Measurements from ENCODE around the gene DPYSL4. TPM values are rescaled to one million over a fixed set of nuclear protein-coding genes. Genes with fewer than 3 reads are reported as not detected.

DPYSL4 gene
- polyA plus RNA-seq, 6 donors from 2014 or later: not detected

DNA sequence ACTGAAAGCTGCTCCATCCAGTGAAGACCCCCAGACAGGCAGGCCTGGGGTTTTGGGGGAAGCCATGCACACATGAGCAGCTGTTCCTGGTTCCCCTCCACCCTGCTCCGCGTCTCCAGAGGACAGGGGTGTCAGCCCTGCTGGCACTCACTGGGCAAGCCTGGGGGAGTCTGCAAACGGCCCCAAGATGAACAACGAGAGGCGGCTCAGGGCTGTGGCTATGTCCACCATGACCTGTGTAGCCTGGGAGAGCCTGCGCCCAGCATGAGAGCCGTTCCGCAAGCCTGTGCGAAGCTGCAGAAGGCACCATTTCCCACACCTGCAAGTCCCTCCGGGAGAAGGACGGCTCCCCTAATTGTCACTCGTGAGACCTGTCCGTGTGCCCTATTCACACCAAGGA, 59.5 kb downstream of the DPYSL4 start:
- no peaks in the 10 kb centered on the region for H3K27me3 Mint-ChIP-seq
- H3K36me3 Mint-ChIP-seq: no peaks in the 10 kb centered on the region
- DNase-seq (no peak), ATAC-seq (ENCODE audit: low read depth in 2 of 2) (no peak)
- H3K27ac Mint-ChIP-seq: no peak overlapping the region
- no peaks in the 10 kb centered on the region for H3K9me3 Mint-ChIP-seq
- H3K4me1 Mint-ChIP-seq: peaks cover 0 to 4% (median 0%) of the 10 kb centered on the region in 3 donors
- no peak overlapping the region for H3K4me3 Mint-ChIP-seq

- Mint-ChIP-seq H3K27ac (peak overlapping the region in 2 of 6 donors; percentile 38 to 76), H3K9me3 (no peaks in the 10 kb centered on the region), H3K4me3 (peak overlapping the region in 2 of 8 donors; percentile 16 to 75), H3K36me3 (no peaks in the 10 kb centered on the region), H3K27me3 (no peaks in the 10 kb centered on the region), H3K4me1 (peaks cover 0 to 4% (median 0%) of the 10 kb centered on the region in 3 donors)
- ATAC-seq (ENCODE audit: low read depth in 2 of 2) (no peak), DNase-seq (no peak)
These were observed 61.2 kb downstream of the DPYSL4 start for GRCh38 chr10:132247943-132248342.

GRCh38 chr10:132248455-132249225, 61.9 kb downstream of the DPYSL4 start:
- DNase-seq: peak; percentile 46
- H3K27me3 Mint-ChIP-seq: no peaks in the 10 kb centered on the region
- no peaks in the 10 kb centered on the region for H3K36me3 Mint-ChIP-seq
- H3K4me1 Mint-ChIP-seq: peaks cover 0 to 4% (median 0%) of the 10 kb centered on the region in 3 donors
- H3K9me3 Mint-ChIP-seq: no peaks in the 10 kb centered on the region
- ATAC-seq (ENCODE audit: low read depth in 2 of 2): peak; percentile 30 to 46
- peak overlapping the region in 6 of 8 donors; percentile 19 to 78 (median 48) for H3K4me3 Mint-ChIP-seq
- no peak overlapping the region for H3K27ac Mint-ChIP-seq

- Mint-ChIP-seq H3K36me3 (no peaks in the 10 kb centered on the region), H3K4me1 (peaks cover 0 to 4% (median 0%) of the 10 kb centered on the region in 3 donors), H3K9me3 (no peaks in the 10 kb centered on the region), H3K27ac (no peak overlapping the region), H3K4me3 (peak overlapping the region in 2 of 8 donors; percentile 53 to 67), H3K27me3 (no peaks in the 10 kb centered on the region)
- no peak for ATAC-seq (ENCODE audit: low read depth in 2 of 2)
- no peak for DNase-seq
These were observed 62.5 kb downstream of the DPYSL4 start for GRCh38 chr10:132249226-132249724.

DNA sequence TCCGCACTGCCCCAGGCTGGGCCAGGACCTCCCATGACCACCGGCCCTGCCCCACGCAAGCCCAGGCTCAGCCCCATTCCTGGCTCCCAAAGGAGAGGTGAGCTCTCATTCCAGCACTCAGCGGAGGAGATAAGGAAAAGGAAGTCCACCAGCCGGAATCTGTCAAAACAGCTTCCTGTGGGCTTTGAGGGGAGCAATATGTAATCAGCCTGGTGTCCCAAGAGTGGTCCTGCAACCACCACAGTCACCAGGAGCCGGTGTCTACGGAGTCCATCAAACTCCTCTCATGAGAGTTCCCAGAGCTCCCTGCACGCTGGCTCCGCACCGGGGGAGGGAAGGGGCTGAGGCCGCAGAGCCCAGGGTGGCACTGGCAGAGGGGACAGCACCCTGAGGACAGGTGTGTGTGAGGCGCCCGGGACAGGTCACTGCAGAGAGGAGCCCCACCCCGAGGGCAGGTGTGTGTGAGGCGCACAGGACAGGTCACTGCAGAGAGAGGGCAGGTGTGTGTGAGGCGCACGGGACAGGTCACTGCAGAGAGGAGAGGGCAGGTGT, 63.2 kb downstream of the DPYSL4 start:
- H3K27me3 Mint-ChIP-seq: no peaks in the 10 kb centered on the region
- no peak overlapping the region for H3K4me3 Mint-ChIP-seq
- H3K4me1 Mint-ChIP-seq: peaks cover 0 to 4% (median 0%) of the 10 kb centered on the region in 3 donors
- H3K27ac Mint-ChIP-seq: no peak overlapping the region
- ATAC-seq (ENCODE audit: low read depth in 2 of 2) (no peak), DNase-seq (no peak)
- no peaks in the 10 kb centered on the region for H3K36me3 Mint-ChIP-seq
- no peaks in the 10 kb centered on the region for H3K9me3 Mint-ChIP-seq

DNA sequence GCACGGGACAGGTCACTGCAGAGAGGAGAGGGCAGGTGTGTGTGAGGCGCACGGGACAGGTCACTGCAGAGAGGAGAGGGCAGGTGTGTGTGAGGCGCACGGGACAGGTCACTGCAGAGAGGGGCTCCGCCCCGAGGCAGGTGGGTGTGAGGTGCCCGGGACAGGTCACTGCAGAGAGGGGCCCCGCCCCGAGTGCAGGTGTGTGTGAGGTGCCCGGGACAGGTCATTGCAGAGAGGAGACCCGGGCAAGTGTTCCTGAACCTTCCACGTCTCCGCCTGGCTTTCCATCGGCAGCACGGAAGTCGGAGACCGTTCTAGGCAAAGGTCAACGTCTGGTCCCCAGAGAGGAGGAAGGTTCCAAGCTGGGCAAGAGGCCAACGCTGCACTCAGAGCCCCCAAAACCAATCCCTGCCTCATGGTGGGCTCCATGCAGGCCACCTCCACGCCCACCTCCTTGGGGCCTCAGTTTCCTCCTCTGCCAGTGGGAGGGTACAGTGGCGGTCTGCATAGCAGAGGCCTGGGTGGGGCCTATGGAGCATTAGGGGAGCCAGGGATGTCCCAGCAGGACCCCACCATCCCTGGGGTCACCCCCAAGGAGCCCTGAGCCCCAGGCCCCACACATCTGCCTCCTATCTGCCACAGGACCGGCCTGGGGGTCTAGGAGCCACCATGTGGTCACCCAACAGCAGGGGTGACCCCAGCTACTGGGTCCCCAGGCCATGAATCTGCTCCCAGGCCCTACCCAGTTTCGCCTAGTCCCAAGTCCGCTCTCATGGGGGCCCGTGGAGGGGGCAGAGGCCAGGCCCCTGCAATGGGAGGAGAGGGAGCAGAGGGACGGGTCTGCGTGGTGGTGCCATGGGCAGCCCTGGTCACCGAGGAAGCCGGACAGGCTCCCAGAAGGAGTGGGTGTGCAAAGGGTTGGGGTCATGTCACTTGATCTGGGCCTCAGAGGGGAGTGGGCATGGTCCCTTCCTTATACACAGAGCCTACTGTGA, 64.0 kb downstream of the DPYSL4 start:
- no peaks in the 10 kb centered on the region for H3K27me3 Mint-ChIP-seq
- H3K4me1 Mint-ChIP-seq: peaks cover 0 to 4% (median 0%) of the 10 kb centered on the region in 3 donors
- peak overlapping the region in 1 of 6 donors; percentile 69 for H3K27ac Mint-ChIP-seq
- no peaks in the 10 kb centered on the region for H3K9me3 Mint-ChIP-seq
- DNase-seq (no peak), ATAC-seq (ENCODE audit: low read depth in 2 of 2) (no peak)
- no peaks in the 10 kb centered on the region for H3K36me3 Mint-ChIP-seq
- no peak overlapping the region for H3K4me3 Mint-ChIP-seq

DNA sequence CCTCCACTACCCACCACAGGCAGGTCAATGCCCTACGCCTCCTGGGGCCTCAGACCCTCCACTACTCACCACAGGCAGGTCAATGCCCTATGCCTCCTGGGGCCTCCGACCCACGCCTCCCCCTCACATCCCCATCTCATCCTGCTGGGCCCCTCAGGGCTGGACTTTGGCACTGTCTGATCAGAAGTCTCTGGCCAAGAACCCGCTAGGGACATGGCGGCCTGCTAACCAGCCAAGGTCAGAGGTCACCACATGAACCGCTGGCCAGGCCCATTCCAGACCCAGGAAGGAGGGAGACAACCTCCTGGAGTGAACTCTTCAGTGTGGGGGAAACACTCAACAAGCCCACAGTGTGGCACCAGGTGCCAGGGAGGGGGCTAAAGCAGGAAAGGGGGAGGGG, 65.2 kb downstream of the DPYSL4 start:
- H3K36me3 Mint-ChIP-seq: no peaks in the 10 kb centered on the region
- no peaks in the 10 kb centered on the region for H3K9me3 Mint-ChIP-seq
- ATAC-seq (ENCODE audit: low read depth in 2 of 2) (no peak), DNase-seq (no peak)
- H3K4me3 Mint-ChIP-seq: no peak overlapping the region
- peaks cover 0 to 4% (median 0%) of the 10 kb centered on the region in 3 donors for H3K4me1 Mint-ChIP-seq
- H3K27me3 Mint-ChIP-seq: no peaks in the 10 kb centered on the region
- no peak overlapping the region for H3K27ac Mint-ChIP-seq

- H3K27me3 Mint-ChIP-seq: no peaks in the 10 kb centered on the region
- H3K9me3 Mint-ChIP-seq: no peaks in the 10 kb centered on the region
- ATAC-seq (ENCODE audit: low read depth in 2 of 2): no peak
- H3K4me1 Mint-ChIP-seq: peaks cover 0 to 4% (median 0%) of the 10 kb centered on the region in 3 donors
- H3K36me3 Mint-ChIP-seq: no peaks in the 10 kb centered on the region
- no peak for DNase-seq
- H3K27ac Mint-ChIP-seq: no peak overlapping the region
- H3K4me3 Mint-ChIP-seq: no peak overlapping the region
These were observed 65.7 kb downstream of the DPYSL4 start for GRCh38 chr10:132252412-132252811.

DNA sequence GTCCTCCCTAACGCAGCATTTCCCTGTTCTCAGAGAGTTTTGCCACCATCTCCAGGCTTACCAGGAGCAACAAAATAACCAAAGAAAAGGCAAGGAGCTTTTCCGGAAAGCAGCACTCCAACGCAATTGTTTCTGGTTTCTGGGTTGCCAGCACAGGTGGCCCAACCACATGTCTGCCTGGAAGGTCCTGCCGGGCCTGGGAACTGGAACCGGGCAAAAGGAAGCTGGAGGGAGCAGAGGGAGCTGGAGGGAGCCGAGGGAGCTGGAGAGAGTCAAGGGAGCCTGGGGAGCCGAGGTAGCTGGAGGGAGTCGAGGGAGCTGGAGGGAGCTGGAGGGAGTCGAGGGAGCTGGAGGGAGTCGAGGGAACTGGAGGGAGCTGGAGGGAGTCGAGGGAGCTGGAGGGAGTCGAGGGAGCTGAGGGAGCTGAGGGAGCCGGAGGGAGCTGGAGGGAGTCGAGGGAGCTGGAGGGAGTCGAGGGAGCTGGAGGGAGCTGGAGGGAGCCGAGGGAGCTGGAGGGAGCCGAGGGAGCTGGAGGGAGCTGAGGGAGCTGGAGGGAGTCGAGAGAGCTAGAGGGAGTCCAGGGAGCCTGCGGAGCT, 66.4 kb downstream of the DPYSL4 start:
- ATAC-seq (ENCODE audit: low read depth in 2 of 2) (no peak), DNase-seq (no peak)
- H3K4me1 Mint-ChIP-seq: peaks cover 0 to 4% (median 0%) of the 10 kb centered on the region in 3 donors
- peak overlapping the region in 1 of 6 donors; percentile 24 for H3K27ac Mint-ChIP-seq
- H3K4me3 Mint-ChIP-seq: no peak overlapping the region
- no peaks in the 10 kb centered on the region for H3K27me3 Mint-ChIP-seq
- no peaks in the 10 kb centered on the region for H3K9me3 Mint-ChIP-seq
- H3K36me3 Mint-ChIP-seq: no peaks in the 10 kb centered on the region

DNA sequence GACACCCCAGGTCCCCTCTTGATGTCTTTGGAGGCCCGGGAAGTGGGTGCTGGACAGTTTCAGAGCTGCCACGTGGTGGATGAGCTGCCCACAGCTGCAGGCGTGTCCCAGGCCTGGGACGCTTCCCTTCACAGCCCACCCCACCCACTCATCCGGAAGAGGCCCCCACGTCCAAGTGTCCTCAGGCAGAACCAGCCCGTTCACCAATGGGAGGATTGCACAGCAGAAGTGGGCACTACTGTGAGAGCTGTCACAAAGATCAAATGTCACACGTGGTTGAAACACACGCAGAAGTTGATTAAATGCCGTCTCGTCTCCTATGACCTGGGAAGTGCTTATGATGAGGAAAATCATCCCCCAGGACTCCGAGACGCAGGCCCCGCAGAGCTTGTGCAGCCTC, 68.1 kb downstream of the DPYSL4 start:
- H3K36me3 Mint-ChIP-seq: no peaks in the 10 kb centered on the region
- H3K4me1 Mint-ChIP-seq: peaks cover 0 to 1% (median 0%) of the 10 kb centered on the region in 3 donors
- no peak overlapping the region for H3K4me3 Mint-ChIP-seq
- H3K9me3 Mint-ChIP-seq: no peaks in the 10 kb centered on the region
- H3K27me3 Mint-ChIP-seq: no peaks in the 10 kb centered on the region
- no peak for DNase-seq
- ATAC-seq (ENCODE audit: low read depth in 2 of 2): no peak
- H3K27ac Mint-ChIP-seq: no peak overlapping the region
